IMR-90 (cell line): ENCODE results near the gene PSG1. TPM values are rescaled to one million over a fixed set of nuclear protein-coding genes. Genes with fewer than 3 reads are reported as not detected.
"Not testable (repeated sequence)": the region's sequence is repeated elsewhere in the genome, so short reads cannot be mapped to it uniquely, and the experiment has no call there.

Source experiments
- ATAC-seq: fragments of 200-7000 bp; cut with Tn5 transposase; 2 replicates; pipeline ENCODE4 v1.9.1; 2020; ENCODE audit warnings: low read depth, mild to moderate bottlenecking, moderate library complexity
- BruUV-seq: library from RNA; stranded (reverse); fragments of 400-500 nt; replicated peaks from 2 replicates; lab custom pipeline; 2021; lab: Mats Ljungman, UMichigan
- CTCF ChIA-PET: fragments of 300-600 bp; formaldehyde crosslinking; extraction: SDS; loops from one replicate; lab custom pipeline; 2021; ENCODE audit warnings: antibody characterized with exemption; lab: Yijun Ruan, JAX
- POLR2A ChIA-PET: fragments of 300-600 bp; sonication (Branson Sonifier 250); formaldehyde crosslinking; loops from one replicate; lab custom pipeline; 2022; ENCODE audit warnings: antibody characterized with exemption; ENCODE audit not compliant: unreplicated experiment; lab: Charles Lee
- DNase-seq: peaks from one replicate; pipeline ENCODE4 v3.0.0; 2013
- H2AFZ ChIP-seq: replicated peaks from 2 replicates; pipeline ENCODE3; 2013; ENCODE audit warnings: low read length, mild to moderate bottlenecking; ENCODE audit not compliant: poor library complexity
- H2AK5ac ChIP-seq: 2 replicates; pipeline ENCODE4 v1.6.1; 2013; ENCODE audit warnings: low read depth, low read length, inconsistent platforms
- H2AK9ac ChIP-seq: replicated peaks from 2 replicates; pipeline ENCODE3; 2013; ENCODE audit warnings: mild to moderate bottlenecking, low read depth, low read length, moderate library complexity; ENCODE audit not compliant: poor library complexity
- H2BK120ac ChIP-seq: 2 replicates; pipeline ENCODE4 v1.6.1; 2013; ENCODE audit warnings: low read depth, low read length, inconsistent platforms
- H2BK15ac ChIP-seq: 3 replicates; pipeline ENCODE4 v1.6.1; 2013; ENCODE audit warnings: low read depth, low read length, inconsistent platforms
- H2BK20ac ChIP-seq: 2 replicates; pipeline ENCODE4 v1.6.1; 2013; ENCODE audit warnings: low read depth, mild to moderate bottlenecking, inconsistent platforms, low read length, moderate library complexity
- H2BK5ac ChIP-seq: 2 replicates; pipeline ENCODE4 v1.6.1; 2013; ENCODE audit warnings: mild to moderate bottlenecking, low read depth, low read length, inconsistent platforms; ENCODE audit not compliant: poor library complexity, severe bottlenecking
- H3K14ac ChIP-seq: replicated peaks from 2 replicates; pipeline ENCODE4 v1.6.1; 2013; ENCODE audit warnings: low read depth, low read length, inconsistent platforms
- H3K18ac ChIP-seq: 2 replicates; pipeline ENCODE4 v1.6.1; 2013; ENCODE audit warnings: low read depth, low read length, control low read depth
- H3K23ac ChIP-seq: 2 replicates; pipeline ENCODE4 v1.6.1; 2013; ENCODE audit warnings: low read depth, low read length, inconsistent platforms
- H3K27ac ChIP-seq: 2 replicates; pipeline ENCODE4 v1.5.1; 2013; ENCODE audit warnings: mild to moderate bottlenecking, control low read depth, low read length; ENCODE audit not compliant: insufficient read depth
- H3K27me3 ChIP-seq: 2 replicates; pipeline ENCODE4 v1.6.1; 2013; ENCODE audit warnings: low read length; ENCODE audit not compliant: control insufficient read depth, insufficient read depth
- H3K36me3 ChIP-seq: 2 replicates; pipeline ENCODE4 v1.6.1; 2013; ENCODE audit warnings: low read length, mixed read lengths; ENCODE audit not compliant: control insufficient read depth, insufficient read depth
- H3K4ac ChIP-seq: 2 replicates; pipeline ENCODE4 v1.6.1; 2013; ENCODE audit warnings: low read depth, low read length, inconsistent platforms
- H3K4me1 ChIP-seq: 2 replicates; pipeline ENCODE4 v1.6.1; 2013; ENCODE audit warnings: low read length, mixed read lengths; ENCODE audit not compliant: control insufficient read depth, insufficient read depth
- H3K4me2 ChIP-seq: 2 replicates; pipeline ENCODE4 v1.6.1; 2013; ENCODE audit warnings: low read depth, mild to moderate bottlenecking, control low read depth, low read length, moderate library complexity
- H3K4me3 ChIP-seq: 2 replicates; pipeline ENCODE4 v1.5.1; 2013; ENCODE audit warnings: low read depth, mild to moderate bottlenecking, control low read depth, low read length, moderate library complexity; ENCODE audit not compliant: insufficient read depth
- H3K56ac ChIP-seq: 2 replicates; pipeline ENCODE4 v1.6.1; 2013; ENCODE audit warnings: low read length, inconsistent platforms; ENCODE audit not compliant: insufficient read depth; ENCODE audit errors: extremely low read depth
- H3K79me1 ChIP-seq, 2 experiments: 2 replicates each; pipeline ENCODE4 v1.6.1; 2013; ENCODE audit warnings: low read length in 2 of 2, inconsistent platforms in 1 of 2, low read depth in 1 of 2
- H3K9ac ChIP-seq: 2 replicates; pipeline ENCODE4 v1.6.1; 2013; ENCODE audit warnings: low read depth, low read length, control low read depth
- H3K9me1 ChIP-seq: 2 replicates; pipeline ENCODE4 v1.6.1; 2013; ENCODE audit warnings: low read length, inconsistent platforms; ENCODE audit not compliant: insufficient read depth
- H3K9me3 ChIP-seq: 2 replicates; pipeline ENCODE4 v1.6.1; 2013; ENCODE audit warnings: low read length; ENCODE audit not compliant: control insufficient read depth, insufficient read depth
- H4K20me1 ChIP-seq: 2 replicates; pipeline ENCODE4 v1.6.1; 2013; ENCODE audit warnings: low read length, inconsistent platforms; ENCODE audit not compliant: insufficient read depth
- H4K5ac ChIP-seq: 2 replicates; pipeline ENCODE4 v1.6.1; 2013; ENCODE audit warnings: mild to moderate bottlenecking, low read depth, low read length, control low read depth
- H4K8ac ChIP-seq, 2 experiments: 2 replicates each; pipeline ENCODE4 v1.6.1; 2013; ENCODE audit warnings: low read depth in 2 of 2, low read length in 2 of 2, control low read depth in 1 of 2, inconsistent platforms in 1 of 2
- H4K91ac ChIP-seq: 2 replicates; pipeline ENCODE4 v1.6.1; 2013; ENCODE audit warnings: low read depth, low read length, inconsistent platforms; ENCODE audit not compliant: insufficient read depth
- RAD21 ChIP-seq: IDR thresholded peaks from 2 replicates; pipeline ENCODE4 v1.6.1; 2012; ENCODE audit warnings: low read length, improper control_type of control experiment
- SMC3 ChIP-seq: fragments of 150-350 bp; IDR thresholded peaks from 2 replicates; pipeline ENCODE4 v1.6.1; 2016; ENCODE audit warnings: low read depth, mild to moderate bottlenecking, antibody characterized with exemption, low read length, moderate library complexity
- WGBS, 2 experiments: methylation state at CpG; one replicate each; pipeline versions ENCODE4 v1.1.5 to v1.1.7; 2013; ENCODE audit warnings: missing lambda C conversion rate in 2 of 2; ENCODE audit not compliant: insufficient read length in 1 of 2; ENCODE audit errors: extremely low coverage in 2 of 2; 5-methylcytosine and 5-hydroxymethylcytosine counted together
- dilution Hi-C: fragments of 300-500 bp; cut with HindIII; formaldehyde crosslinking; loops from one replicate; pipeline ENCODE4 v1.14.3; 2018; ENCODE audit warnings: low sequenced_read_pairs; ENCODE audit not compliant: unreplicated experiment
- in situ Hi-C: fragments of 300-500 bp; cut with MboI; formaldehyde crosslinking; loops from 3 replicates; pipeline ENCODE4 v1.14.3; 2019; ENCODE audit warnings: low sequenced_read_pairs, inconsistent platforms, mixed read lengths
- intact Hi-C: fragments of 100-400 bp; cut with micrococcal nuclease; formaldehyde crosslinking; loops from 2 replicates; pipeline ENCODE4 v1.10.0; 2022
- polyA plus RNA-seq, 3 experiments: library from polyadenylated mRNA; depleted of rRNA; stranded (reverse); fragments of >200 nt; gene quantifications; 2 replicates each; pipeline ENCODE4 v1.2.3, GENCODE V29; 2012; ENCODE audit warnings: low replicate concordance in 1 of 3
- total RNA-seq: library from RNA; depleted of rRNA; stranded (reverse); fragments of >200 nt; gene quantifications from 2 replicates; pipeline ENCODE4 v1.2.3, GENCODE V29; 2012
- TF ChIP-seq, protein P1 (sequence below): conservative IDR thresholded peaks from 2 replicates; pipeline ENCODE4 v1.5.1; 2012; ENCODE audit warnings: mild to moderate bottlenecking, low read depth, low read length, improper control_type of control experiment

PSG1 gene
- total and polyA plus RNA-seq, 2 of the 4 experiments (the other 2 are of a cell fraction), result 0.90 to 2.5 TPM

DNA sequence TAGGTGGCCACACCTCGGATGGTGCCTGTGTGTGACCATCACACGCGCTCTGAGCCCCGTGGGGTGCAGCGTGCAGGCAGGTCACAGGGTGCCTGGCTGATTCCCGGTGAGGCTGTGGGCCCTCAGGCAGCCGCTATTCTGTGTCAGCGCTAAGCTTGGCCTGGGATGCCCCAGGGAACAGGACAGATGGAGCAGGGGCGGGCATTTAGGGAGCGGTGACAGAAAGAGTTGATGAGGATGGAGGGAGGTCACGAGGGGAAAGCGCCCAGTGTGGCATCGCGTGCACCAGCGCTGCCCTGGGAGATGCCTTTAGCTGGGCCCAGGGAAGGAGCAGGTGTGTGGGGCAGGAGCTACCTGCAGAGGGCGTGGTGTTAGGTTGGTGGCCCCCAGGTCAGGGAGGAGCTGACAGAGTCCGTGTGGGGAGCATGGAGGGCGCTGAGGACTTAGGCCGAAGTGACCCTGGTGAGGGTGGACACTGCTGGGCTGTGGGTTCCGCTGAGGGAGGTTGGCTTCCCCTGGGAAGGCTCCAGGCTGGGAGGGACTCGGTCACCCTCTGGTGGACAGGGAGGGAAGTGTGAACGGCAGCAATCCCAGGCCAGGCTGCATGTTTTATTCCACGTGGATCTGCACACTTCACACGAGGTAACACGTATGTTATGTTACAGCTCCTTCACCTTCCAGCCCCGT, 39.7 kb upstream of the PSG1 start:
- H4K91ac ChIP-seq, result peak overlapping the region; percentile 70; the same call in 1 of the 2 replicates
- H3K14ac ChIP-seq, H3K23ac ChIP-seq, H4K20me1 ChIP-seq, DNase-seq, H2BK5ac ChIP-seq, BruUV-seq, H3K27me3 ChIP-seq, H2AK9ac ChIP-seq, H3K9me1 ChIP-seq, H3K4me1 ChIP-seq, H3K36me3 ChIP-seq, H3K4me3 ChIP-seq, dilution Hi-C loops, CTCF ChIA-PET, ATAC-seq, H3K79me1 ChIP-seq, H3K27ac ChIP-seq, H3K9ac ChIP-seq, H3K56ac ChIP-seq, intact Hi-C loops, H3K4me2 ChIP-seq, H3K9me3 ChIP-seq, POLR2A ChIA-PET: not testable (repeated sequence)
- peak overlapping the region; percentile 76 for H2AK5ac ChIP-seq
- H2BK20ac ChIP-seq, result peak overlapping the region; percentile 90; the same call in 1 of the 2 replicates
- H2AFZ ChIP-seq, result peak overlapping the region; percentile 43
- in situ Hi-C loops, result loop anchor here (10.0 kb wide), 1 partner anchor 224 kb away; no protein-coding TSS in a partner anchor
- peak overlapping the region; percentile 52; the same call in 1 of the 2 replicates for H3K18ac ChIP-seq
- no CpG with 5 or more reads among the region's 26 CpGs for WGBS, 2 experiments
- TF ChIP-seq, protein P1, sequence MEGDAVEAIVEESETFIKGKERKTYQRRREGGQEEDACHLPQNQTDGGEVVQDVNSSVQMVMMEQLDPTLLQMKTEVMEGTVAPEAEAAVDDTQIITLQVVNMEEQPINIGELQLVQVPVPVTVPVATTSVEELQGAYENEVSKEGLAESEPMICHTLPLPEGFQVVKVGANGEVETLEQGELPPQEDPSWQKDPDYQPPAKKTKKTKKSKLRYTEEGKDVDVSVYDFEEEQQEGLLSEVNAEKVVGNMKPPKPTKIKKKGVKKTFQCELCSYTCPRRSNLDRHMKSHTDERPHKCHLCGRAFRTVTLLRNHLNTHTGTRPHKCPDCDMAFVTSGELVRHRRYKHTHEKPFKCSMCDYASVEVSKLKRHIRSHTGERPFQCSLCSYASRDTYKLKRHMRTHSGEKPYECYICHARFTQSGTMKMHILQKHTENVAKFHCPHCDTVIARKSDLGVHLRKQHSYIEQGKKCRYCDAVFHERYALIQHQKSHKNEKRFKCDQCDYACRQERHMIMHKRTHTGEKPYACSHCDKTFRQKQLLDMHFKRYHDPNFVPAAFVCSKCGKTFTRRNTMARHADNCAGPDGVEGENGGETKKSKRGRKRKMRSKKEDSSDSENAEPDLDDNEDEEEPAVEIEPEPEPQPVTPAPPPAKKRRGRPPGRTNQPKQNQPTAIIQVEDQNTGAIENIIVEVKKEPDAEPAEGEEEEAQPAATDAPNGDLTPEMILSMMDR, result peak; percentile 29; the same call in 1 of the 2 replicates
- TF ChIP-seq SMC3 (peak; percentile 24; the same call in 1 of the 2 replicates), RAD21 (peak; percentile 25)
- H4K8ac ChIP-seq, result peak overlapping the region in 1 of 2 experiments; percentile 83; a peak in 2 of 4 replicates
- H3K4ac ChIP-seq, result peak overlapping the region; percentile 56; the same call in 1 of the 2 replicates
- peak overlapping the region; percentile 74; the same call in 2 of the 3 replicates for H2BK15ac ChIP-seq
- peak overlapping the region; percentile 73; the same call in 1 of the 2 replicates for H2BK120ac ChIP-seq
- H4K5ac ChIP-seq, result peak overlapping the region; percentile 63; the same call in 1 of the 2 replicates
